NOMO-1 treated with dmso at 0.1 percent for 144 hours (cell line): ENCODE measurements around the gene KPNA1.

Experiments
- DNase-seq: peaks from one replicate; lab custom pipeline; 2025; ENCODE audit not compliant: unreplicated experiment; lab: John Stamatoyannopoulos, UW

KPNA1 gene

GRCh38 chr3:122416966-122417365 is 97.8 kb downstream of the KPNA1 start:
- no peak for DNase-seq

GRCh38 chr3:122415762-122416654 is 98.7 kb downstream of the KPNA1 start, which contains the start of gene WDR5B:
Gene WDR5B (minus strand): TSS chr3:122416062. CDS start chr3:122415528, 534 bp downstream.
- DNase-seq = no peak

GRCh38 chr3:122415104-122415744 is 99.5 kb downstream of the KPNA1 start:
- no peak for DNase-seq

GRCh38 chr3:122414391-122414790 is 100.3 kb downstream of the KPNA1 start:
- no peak for DNase-seq

GRCh38 chr3:122410639-122411038 is 104.1 kb downstream of the KPNA1 start:
- DNase-seq = no peak

- DNase-seq = no peak
Measured at GRCh38 chr3:122410111-122410510, 104.6 kb downstream of the KPNA1 start.

- DNase-seq = peak; percentile 8
Measured at GRCh38 chr3:122409446-122409845, 105.3 kb downstream of the KPNA1 start.

GRCh38 chr3:122407946-122408345 is 106.8 kb downstream of the KPNA1 start:
- no peak for DNase-seq

GRCh38 chr3:122406198-122406597 is 108.5 kb downstream of the KPNA1 start:
- peak; percentile 16 for DNase-seq

- DNase-seq = no peak
Measured at GRCh38 chr3:122405015-122405414, 109.7 kb downstream of the KPNA1 start.

- no peak for DNase-seq
Measured at GRCh38 chr3:122403489-122403888, 111.2 kb downstream of the KPNA1 start.

GRCh38 chr3:122398920-122399319 is 115.8 kb downstream of the KPNA1 start:
- DNase-seq = no peak

- no peak for DNase-seq
Measured at GRCh38 chr3:122397201-122397600, 117.5 kb downstream of the KPNA1 start.

GRCh38 chr3:122396511-122396910 is 118.2 kb downstream of the KPNA1 start:
- no peak for DNase-seq

GRCh38 chr3:122395582-122395981 is 119.2 kb downstream of the KPNA1 start:
- no peak for DNase-seq

- no peak for DNase-seq
Measured at GRCh38 chr3:122394173-122394572, 120.6 kb downstream of the KPNA1 start.

GRCh38 chr3:122392868-122393844 is 121.6 kb downstream of the KPNA1 start:
- DNase-seq = peak; percentile 12

- no peak for DNase-seq
Measured at GRCh38 chr3:122391681-122392446, 122.9 kb downstream of the KPNA1 start.

GRCh38 chr3:122390665-122391064 is 124.1 kb downstream of the KPNA1 start:
- DNase-seq = no peak

GRCh38 chr3:122389892-122390291 is 124.8 kb downstream of the KPNA1 start:
- DNase-seq = no peak
